DMS153 (cell line): ENCODE results near the gene APOA4.
"Not testable (repeated sequence)": the region's sequence is repeated elsewhere in the genome, so short reads cannot be mapped to it uniquely, and the experiment has no call there.

Experiments used
- DNase-seq: peaks from one replicate; lab custom pipeline; 2025; lab: John Stamatoyannopoulos, UW

APOA4 gene

DNA sequence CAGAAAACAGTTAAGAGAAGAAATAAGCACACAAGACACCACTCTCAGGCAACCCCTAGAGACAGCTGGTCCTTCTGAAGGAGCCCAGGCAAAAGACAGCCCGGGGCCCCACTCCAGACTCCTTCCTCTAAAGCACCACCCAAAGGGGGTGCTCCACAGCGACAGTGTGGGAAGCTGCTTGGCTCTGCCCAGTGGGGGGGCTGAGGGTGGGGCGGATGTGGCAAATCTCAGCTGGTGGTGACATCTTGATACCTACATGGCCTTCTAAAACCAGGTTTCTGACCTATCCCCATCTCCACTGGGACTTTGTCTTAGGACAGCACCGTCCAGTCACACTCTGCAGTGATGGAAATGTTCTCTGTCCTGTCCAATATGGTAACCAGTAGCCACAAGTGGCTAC lies 24.5 kb upstream of the APOA4 start:
- DNase-seq: no peak

- no peak for DNase-seq
These were observed 21.6 kb upstream of the APOA4 start for GRCh38 chr11:116844722-116845121.

DNA sequence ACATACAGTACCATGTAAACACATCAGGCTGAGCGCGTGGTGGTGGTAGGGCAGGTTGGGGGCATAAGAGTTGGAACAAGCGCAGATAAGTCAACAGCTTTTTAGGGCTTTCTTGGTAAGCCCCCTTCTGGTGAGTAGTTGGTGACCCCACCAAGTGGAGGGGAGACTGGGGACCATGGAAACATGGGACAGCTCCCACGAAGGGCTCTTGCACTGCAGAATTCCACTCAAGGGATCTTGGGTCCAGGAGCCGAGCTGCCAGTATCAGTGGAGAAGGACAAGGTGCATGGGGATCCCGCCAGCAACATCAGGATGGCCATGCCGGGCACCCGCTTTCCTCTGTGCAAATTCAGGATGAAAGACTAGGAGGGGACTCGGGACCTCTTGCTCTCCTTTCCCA lies 20.6 kb upstream of the APOA4 start:
- no peak for DNase-seq

GRCh38 chr11:116842909-116843308 lies 19.8 kb upstream of the APOA4 start:
- no peak for DNase-seq

DNA sequence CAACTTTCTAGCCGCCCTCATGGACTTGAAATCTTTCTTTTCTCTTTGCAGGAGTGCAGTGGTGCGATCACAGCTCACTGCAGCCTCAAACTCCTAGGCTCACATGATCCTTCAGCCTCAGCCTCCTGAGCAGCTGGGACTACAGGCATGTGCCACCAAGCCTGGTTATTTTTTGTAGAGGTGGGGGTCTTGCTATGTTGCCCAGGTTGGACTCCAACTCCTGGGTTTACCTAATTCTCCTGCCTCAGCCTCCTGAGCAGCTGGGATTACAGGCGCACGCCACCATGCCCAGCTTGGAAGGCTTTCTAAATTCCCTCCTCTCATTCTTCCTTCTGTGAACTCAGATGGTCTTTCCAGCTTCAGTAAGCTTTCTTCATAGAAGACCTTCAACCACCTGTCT lies 19.0 kb upstream of the APOA4 start:
- no peak for DNase-seq

GRCh38 chr11:116840746-116841296 lies 17.7 kb upstream of the APOA4 start:
- no peak for DNase-seq

GRCh38 chr11:116840224-116840745 lies 17.2 kb upstream of the APOA4 start:
- no peak for DNase-seq

DNA sequence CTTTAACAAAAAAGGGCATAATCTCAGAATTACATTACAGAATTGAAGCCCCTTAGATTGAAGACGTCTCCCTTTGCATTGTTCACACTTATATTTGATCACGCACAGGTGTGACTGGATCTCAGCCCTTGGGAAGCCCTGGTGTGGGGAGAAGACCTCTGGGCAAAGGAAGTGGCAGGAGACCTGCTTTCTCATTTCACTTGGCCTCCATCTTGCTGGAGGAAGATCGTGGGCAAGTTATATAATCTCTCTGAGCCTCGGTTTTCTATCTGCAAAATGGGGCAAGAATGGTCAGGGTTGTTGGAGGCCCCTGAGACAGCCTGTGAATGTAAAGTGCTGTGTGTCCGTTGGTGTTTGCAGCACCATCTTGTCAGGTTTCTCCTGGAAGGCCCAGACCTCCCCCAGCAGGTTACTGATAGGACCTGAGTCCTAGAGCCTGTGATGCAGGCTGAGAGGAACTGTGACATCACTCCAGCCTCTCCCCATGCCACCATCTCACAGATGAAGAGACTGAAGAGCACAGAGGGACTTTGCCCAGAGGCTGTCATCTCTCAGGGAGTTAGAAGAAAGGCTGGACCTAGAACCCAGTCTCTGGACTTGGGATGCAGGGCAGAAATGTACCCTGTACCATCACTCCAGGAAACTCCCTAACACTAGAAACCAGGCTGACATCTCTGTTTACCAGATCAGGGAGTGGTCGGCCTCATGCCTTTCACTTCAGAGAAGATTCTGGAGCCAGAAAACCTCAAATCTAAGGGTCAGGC lies 15.4 kb upstream of the APOA4 start:
- DNase-seq: no peak

- no peak for DNase-seq
These were observed 14.4 kb upstream of the APOA4 start, which contains the start of gene APOA1 for GRCh38 chr11:116837231-116838091. Gene APOA1 (minus strand): TSS chr11:116837622. CDS start chr11:116837387, 235 bp downstream.

- no peak for DNase-seq
These were observed 13.5 kb upstream of the APOA4 start for GRCh38 chr11:116836632-116836991.

DNA sequence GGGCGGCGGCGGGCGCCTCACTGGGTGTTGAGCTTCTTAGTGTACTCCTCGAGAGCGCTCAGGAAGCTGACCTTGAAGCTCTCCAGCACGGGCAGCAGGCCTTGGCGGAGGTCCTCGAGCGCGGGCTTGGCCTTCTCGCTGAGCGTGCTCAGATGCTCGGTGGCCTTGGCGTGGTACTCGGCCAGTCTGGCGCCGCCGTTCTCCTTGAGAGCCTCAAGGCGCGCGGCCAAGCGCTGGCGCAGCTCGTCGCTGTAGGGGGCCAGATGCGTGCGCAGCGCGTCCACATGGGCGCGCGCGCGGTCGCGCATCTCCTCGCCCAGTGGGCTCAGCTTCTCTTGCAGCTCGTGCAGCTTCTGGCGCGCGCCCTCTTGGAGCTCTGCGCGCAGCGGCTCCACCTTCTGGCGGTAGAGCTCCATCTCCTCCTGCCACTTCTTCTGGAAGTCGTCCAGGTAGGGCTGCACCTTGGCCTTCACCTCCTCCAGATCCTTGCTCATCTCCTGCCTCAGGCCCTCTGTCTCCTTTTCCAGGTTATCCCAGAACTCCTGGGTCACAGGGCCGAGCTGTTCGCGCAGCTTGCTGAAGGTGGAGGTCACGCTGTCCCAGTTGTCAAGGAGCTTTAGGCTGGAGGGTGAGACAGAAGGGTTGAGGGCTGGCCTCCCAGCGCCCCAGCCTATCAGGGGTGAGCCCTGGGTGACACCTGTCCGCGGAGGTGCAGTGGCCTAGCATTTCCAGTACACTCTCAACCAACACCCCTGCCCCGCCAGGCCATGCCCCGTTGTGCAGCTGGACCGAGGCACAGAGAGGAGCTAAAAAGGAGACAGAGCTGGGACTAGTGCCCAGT lies 12.9 kb upstream of the APOA4 start:
- peak; percentile 76 for DNase-seq

DNA sequence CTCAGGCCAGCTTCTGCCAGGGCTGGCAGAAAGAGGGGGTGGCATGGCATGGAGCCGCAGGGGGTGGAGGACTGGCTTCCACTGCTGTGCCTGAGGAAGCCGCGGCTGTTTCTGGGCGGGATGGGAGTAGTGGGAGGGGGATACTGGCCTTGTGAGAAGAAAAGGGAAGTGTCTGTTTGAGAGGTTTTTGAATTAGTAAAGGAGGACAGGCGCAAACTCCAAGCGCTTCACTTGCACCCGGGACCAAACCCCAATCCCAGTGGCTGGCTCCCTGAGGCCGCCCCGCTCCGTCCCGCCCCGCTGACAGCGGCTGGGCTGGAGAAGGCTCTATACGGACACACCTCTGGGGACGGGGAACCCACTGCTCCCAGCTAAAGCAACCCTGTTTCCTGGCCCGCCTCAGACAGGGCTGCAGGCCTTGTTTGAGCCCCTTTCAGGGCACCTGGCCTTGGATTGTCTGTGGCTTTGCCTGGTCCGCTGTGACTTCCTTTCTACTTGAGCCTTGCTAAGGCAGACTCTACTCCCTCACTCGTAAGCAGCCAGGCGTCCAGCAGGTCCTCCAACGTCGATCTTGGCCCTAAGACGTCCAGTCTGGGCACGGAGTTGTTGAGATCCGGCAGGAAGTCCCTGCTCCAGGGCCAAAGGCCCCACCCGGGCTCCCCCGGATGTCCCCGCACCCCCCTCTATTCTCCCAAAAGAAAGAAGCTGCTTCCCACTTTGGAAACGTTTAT lies 12.1 kb upstream of the APOA4 start:
- DNase-seq: no peak

DNA sequence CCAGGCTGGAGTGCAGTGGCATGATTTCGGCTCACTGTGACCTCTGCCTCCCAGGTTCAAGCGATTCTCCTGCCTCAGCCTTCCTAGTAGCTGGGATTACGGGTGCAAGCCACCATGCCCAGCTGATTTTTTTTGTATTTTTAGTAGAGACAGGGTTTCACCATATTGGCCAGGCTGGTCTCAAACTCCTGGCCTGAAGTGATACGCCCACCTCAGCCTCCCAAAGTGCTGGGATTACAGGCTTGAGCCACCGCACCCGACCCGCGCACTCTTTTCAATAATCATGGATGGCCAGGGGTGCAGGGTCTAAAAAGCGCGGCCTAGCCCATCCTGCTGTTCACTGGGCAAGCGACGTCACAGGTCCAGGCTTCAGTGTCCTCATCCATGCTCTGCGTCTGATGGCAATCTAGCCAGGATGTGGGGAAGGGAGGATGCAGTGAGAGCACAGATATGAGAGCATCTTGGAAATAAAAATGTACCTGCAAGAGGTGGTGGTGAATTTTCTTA lies 11.5 kb upstream of the APOA4 start:
- not testable (repeated sequence) for DNase-seq

DNA sequence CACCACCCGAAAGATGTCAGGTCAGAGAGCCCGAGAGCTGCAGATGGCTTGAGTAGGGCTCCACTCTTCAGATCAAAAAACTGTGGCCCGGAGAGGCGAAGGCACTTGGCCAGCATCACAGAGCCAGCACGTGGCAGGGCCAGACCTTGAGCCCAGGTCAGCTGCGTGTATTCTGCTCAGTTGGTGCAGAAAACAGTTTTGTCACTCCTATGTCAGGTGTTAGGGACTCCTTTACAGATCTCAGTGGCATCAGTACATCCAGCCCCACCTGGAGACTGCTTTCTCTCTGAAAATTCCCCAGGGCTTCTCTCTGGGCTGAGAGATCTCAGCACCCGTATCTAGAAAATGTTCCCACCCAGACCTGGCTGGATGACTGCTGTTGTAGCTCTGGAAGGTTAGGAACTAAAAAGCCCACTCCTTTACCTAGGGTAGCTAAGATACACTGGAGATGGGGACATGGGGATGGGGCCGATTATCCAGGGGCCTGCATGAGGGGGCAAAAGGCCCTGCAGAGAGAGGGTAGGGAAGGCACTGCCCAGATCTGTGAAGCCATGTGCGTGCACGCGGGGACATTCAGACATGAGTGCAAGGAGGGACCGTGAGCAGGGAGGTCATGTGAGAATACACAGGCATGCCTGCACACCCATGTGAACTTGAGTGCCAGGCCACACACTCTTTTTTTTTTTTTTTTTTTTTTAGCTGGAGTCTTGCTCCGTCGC lies 10.9 kb upstream of the APOA4 start:
- no peak for DNase-seq

GRCh38 chr11:116833491-116833815 lies 10.3 kb upstream of the APOA4 start:
- DNase-seq: no peak

- DNase-seq: no peak
These were observed 9.5 kb upstream of the APOA4 start for GRCh38 chr11:116832350-116833290.

DNA sequence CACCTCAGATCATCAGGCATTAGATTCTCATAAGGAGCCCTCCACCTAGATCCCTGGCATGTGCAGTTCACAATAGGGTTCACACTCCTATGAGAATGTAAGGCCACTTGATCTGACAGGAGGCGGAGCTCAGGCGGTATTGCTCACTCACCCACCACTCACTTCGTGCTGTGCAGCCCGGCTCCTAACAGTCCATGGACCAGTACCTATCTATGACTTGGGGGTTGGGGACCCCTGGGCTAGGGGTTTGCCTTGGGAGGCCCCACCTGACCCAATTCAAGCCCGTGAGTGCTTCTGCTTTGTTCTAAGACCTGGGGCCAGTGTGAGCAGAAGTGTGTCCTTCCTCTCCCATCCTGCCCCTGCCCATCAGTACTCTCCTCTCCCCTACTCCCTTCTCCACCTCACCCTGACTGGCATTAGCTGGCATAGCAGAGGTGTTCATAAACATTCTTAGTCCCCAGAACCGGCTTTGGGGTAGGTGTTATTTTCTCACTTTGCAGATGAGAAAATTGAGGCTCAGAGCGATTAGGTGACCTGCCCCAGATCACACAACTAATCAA lies 8.8 kb upstream of the APOA4 start:
- DNase-seq: no peak

- DNase-seq: no peak
These were observed 7.2 kb upstream of the APOA4 start for GRCh38 chr11:116830184-116830912.
